Measurements from ENCODE around the gene C2CD3.

- TF ChIP-seq POLR2A (IDR thresholded peaks at IDR 0.05) = no peak
- TF ChIP-seq CTCF (IDR thresholded peaks at IDR 0.05) = no peak
- no peak for TF ChIP-seq EP300 (IDR thresholded peaks at IDR 0.05)
- no peak for TF ChIP-seq POLR2AphosphoS5 (IDR thresholded peaks at IDR 0.05)
These were observed 139.8 kb downstream of the C2CD3 start for GRCh38 chr11:74030723-74031676.

Measured in gastroesophageal sphincter (tissue), 3 donors.